Progenitor cell of endocrine pancreas (in vitro differentiated cells): ENCODE results near the gene IQGAP2. TPM values are rescaled to one million over a fixed set of nuclear protein-coding genes. Genes with fewer than 3 reads are reported as not detected.

Experiments
- DNase-seq: peaks from one replicate; pipeline ENCODE4 v3.0.0; 2021; ENCODE audit warnings: low spot score; ENCODE audit not compliant: unreplicated experiment
- H3K27ac Mint-ChIP-seq: 2 replicates; pipeline ENCODE4 v1.8.0; 2021; ENCODE audit warnings: mild to moderate bottlenecking, moderate library complexity, mixed read lengths
- H3K27me3 Mint-ChIP-seq: 2 replicates; pipeline ENCODE4 v1.8.0; 2021; ENCODE audit warnings: mixed read lengths
- H3K36me3 Mint-ChIP-seq: 2 replicates; pipeline ENCODE4 v1.8.0; 2022; ENCODE audit warnings: mixed read lengths; ENCODE audit not compliant: insufficient read depth
- H3K4me1 Mint-ChIP-seq: 2 replicates; pipeline ENCODE4 v1.8.0; 2021; ENCODE audit warnings: low read depth, mixed read lengths
- H3K4me3 Mint-ChIP-seq: 2 replicates; pipeline ENCODE4 v1.8.0; 2021; ENCODE audit warnings: low read depth, mild to moderate bottlenecking, moderate library complexity, mixed read lengths
- H3K9me3 Mint-ChIP-seq: 2 replicates; pipeline ENCODE4 v1.8.0; 2021; ENCODE audit warnings: low read depth, mixed read lengths
- total RNA-seq: library from RNA; stranded (reverse); gene quantifications from 2 replicates; pipeline ENCODE4 v1.2.1, GENCODE V29; 2021
- TF ChIP-seq, protein P1 (sequence below): fragments of 200-600 bp; sonication (generic); IDR thresholded peaks from one replicate; pipeline ENCODE4 v1.5.0; 2021; ENCODE audit warnings: antibody characterized with exemption, mild to moderate bottlenecking; ENCODE audit not compliant: unreplicated experiment

IQGAP2 gene
- total RNA-seq, 1 donor from 2014 or later = 16.7 TPM

DNA sequence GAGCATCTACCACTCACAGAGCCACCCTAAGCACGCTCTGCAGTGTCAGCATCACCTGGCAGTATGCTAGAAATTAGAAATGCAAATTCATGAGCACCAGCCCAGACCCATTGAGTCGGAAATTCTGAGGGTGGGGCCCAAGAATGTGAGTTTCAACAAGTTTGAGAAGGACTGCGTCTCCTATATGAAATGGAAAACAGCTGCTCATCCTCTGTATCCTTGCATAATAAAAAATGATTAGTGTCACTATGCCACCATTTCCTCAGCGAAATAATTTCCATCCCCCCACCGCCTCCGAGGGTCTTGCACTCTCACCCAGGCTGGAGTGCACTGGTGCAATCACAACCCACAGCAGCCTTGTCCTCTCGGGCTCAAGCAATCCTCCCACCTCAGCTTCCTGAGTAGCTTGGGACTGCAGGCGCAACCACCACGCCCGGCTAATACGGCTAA, 1.3 kb upstream of the IQGAP2 start:
- Mint-ChIP-seq H3K36me3 (no peaks in the 10 kb centered on the region), H3K9me3 (no peaks in the 10 kb centered on the region), H3K27me3 (peaks cover 7% of the 10 kb centered on the region), H3K4me3 (peak overlapping the region; percentile 95), H3K27ac (peak overlapping the region; percentile 98), H3K4me1 (peaks cover 4% of the 10 kb centered on the region)
- TF ChIP-seq, protein P1, sequence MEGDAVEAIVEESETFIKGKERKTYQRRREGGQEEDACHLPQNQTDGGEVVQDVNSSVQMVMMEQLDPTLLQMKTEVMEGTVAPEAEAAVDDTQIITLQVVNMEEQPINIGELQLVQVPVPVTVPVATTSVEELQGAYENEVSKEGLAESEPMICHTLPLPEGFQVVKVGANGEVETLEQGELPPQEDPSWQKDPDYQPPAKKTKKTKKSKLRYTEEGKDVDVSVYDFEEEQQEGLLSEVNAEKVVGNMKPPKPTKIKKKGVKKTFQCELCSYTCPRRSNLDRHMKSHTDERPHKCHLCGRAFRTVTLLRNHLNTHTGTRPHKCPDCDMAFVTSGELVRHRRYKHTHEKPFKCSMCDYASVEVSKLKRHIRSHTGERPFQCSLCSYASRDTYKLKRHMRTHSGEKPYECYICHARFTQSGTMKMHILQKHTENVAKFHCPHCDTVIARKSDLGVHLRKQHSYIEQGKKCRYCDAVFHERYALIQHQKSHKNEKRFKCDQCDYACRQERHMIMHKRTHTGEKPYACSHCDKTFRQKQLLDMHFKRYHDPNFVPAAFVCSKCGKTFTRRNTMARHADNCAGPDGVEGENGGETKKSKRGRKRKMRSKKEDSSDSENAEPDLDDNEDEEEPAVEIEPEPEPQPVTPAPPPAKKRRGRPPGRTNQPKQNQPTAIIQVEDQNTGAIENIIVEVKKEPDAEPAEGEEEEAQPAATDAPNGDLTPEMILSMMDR = no peak
- no peak for DNase-seq

DNA sequence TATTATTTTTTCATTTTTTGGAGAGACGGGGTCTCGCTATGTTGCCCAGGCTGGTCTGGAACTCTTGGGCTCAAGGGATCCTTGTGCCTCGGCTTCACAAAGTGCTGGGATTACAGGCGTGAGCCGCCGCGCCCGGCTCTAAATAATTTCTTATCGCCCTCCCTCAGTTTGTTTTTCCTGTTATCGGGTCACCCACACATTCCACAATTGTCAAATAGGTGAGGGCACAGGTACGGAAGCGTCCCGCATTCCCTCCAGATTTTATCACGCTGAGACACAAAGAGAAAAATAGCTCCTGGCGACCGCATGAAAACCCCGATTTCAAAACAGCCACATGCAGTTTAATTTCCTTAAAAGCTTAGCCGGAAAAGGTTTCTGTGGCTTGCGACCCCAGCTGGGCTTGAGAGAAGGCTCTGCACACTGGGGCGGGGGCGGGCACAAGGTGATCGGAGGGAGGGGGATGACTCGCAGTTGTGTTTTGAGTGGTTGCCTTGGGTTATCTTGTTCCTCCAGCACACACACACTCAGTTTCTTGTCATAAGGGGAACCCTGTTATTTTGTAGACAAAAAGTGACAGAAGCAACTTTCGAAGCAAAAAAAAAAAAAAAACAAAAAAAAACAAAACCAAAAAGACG, 717 bp upstream of the IQGAP2 start:
- TF ChIP-seq, protein P1 = no peak
- peak; percentile 12 for DNase-seq
- peaks cover 7% of the 10 kb centered on the region for H3K27me3 Mint-ChIP-seq
- H3K4me3 Mint-ChIP-seq = peak overlapping the region; percentile 95
- H3K27ac Mint-ChIP-seq = peak overlapping the region; percentile 98
- peaks cover 4% of the 10 kb centered on the region for H3K4me1 Mint-ChIP-seq
- no peaks in the 10 kb centered on the region for H3K9me3 Mint-ChIP-seq
- H3K36me3 Mint-ChIP-seq = no peaks in the 10 kb centered on the region

DNA sequence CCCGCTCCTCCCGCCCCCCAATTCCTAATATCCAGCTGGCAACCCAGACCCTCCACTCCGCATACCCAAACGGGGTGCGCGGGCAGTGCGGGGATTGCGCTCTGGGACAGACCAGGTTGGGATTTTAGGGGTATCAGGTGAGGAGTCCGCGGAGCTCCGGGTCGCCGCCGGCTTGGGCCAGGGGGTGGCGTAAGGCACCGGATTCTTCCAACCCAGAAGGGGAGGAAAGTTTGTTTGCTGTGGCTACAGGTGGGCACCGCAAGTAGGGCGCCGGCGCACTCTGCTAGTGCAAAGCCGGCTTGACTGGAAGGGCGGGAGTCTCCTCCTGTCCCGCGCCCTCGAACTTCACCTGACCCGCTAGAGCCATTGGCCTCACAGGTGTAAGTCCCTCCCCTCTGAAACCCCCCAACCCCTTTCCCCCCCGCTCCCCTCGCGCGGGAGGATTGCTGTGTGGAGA, 709 bp downstream of the IQGAP2 start:
- H3K9me3 Mint-ChIP-seq = no peaks in the 10 kb centered on the region
- peak; percentile 66 for DNase-seq
- H3K36me3 Mint-ChIP-seq = no peaks in the 10 kb centered on the region
- H3K27me3 Mint-ChIP-seq = peaks cover 7% of the 10 kb centered on the region
- H3K4me3 Mint-ChIP-seq = peak overlapping the region; percentile 95
- no peak overlapping the region for H3K27ac Mint-ChIP-seq
- H3K4me1 Mint-ChIP-seq = peaks cover 4% of the 10 kb centered on the region
- TF ChIP-seq, protein P1 = peak; percentile 57

DNA sequence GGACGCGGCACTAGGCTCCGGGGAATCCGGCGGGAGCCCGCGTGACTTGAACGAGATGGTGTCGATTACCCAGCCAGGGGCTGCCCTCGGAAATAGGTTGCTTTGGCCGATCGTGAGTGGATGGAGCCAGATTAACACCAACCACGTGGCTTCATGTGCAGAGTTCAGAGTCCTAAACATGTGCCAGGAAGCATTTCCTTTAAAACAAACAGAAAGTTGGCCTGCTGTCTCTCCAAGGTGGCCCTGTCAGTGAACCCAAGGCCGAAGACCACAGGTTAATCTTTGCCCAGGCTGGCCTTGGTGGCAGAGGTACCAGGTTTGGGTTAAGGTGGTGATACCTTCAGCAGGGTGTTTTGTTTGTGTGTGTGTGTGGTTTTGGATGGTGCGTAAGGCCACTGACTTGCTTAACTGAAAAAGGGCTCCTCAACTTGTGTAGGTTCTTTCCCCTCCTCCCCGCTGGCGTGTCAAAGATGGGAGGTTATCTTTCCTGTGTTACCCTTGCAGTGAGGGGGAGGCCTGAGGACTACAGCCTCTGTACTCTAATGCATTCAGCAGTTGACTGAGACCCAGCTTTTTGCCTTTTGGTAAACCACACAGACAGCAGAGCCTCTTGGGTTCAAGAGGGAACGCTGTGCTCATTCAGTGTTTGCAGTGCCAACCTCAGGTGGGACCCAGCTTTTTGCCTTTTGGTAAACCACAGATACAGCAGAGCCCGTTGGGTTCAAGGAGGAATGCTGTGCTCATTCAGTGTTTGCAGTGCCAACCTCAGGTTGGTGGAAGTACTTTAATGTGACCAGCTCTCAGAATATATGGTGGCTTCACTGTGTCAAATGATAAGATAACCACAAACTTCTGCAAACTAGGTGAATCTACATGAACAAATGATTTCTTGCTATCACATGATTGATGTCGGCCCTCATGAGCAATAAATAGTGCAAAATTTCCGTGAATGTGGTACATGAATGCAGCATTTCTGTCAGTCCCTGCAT, 1.4 kb downstream of the IQGAP2 start:
- peaks cover 4% of the 10 kb centered on the region for H3K4me1 Mint-ChIP-seq
- no peak for DNase-seq
- H3K36me3 Mint-ChIP-seq = no peaks in the 10 kb centered on the region
- TF ChIP-seq, protein P1 = no peak
- no peaks in the 10 kb centered on the region for H3K9me3 Mint-ChIP-seq
- H3K27ac Mint-ChIP-seq = no peak overlapping the region
- H3K4me3 Mint-ChIP-seq = peak overlapping the region; percentile 95
- peaks cover 7% of the 10 kb centered on the region for H3K27me3 Mint-ChIP-seq

DNA sequence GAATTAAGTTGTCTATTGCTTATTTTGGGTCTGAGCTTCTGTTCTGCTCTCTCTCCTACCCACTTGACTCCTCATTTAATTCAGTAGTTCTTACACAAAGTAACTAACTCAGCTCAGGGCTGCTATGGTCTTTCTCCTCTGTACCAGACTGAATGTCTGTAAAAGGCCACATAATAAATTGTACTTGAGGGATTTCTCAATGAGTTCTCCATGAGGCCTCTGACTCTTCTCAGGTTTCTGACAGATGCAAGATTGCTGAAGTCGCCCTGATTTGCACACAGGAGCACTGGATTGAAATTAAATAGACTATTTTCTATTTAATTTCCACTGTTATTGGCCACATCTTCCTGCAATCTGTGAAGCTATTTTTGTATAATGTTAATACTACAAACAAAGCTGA, 2.9 kb downstream of the IQGAP2 start:
- Mint-ChIP-seq H3K36me3 (no peaks in the 10 kb centered on the region), H3K4me3 (peak overlapping the region; percentile 8), H3K9me3 (no peaks in the 10 kb centered on the region), H3K27me3 (peaks cover 3% of the 10 kb centered on the region), H3K4me1 (peaks cover 12% of the 10 kb centered on the region), H3K27ac (no peak overlapping the region)
- no peak for DNase-seq
- TF ChIP-seq, protein P1 = no peak
